NCI-H82 treated with DMSO at 0.1 percent for 48 hours (cell line): ENCODE data around the gene MEIS2.

Source experiments
- DNase-seq: peaks from one replicate; lab custom pipeline; 2025; ENCODE audit not compliant: unreplicated experiment; lab: John Stamatoyannopoulos, UW

Gene MEIS2

DNA sequence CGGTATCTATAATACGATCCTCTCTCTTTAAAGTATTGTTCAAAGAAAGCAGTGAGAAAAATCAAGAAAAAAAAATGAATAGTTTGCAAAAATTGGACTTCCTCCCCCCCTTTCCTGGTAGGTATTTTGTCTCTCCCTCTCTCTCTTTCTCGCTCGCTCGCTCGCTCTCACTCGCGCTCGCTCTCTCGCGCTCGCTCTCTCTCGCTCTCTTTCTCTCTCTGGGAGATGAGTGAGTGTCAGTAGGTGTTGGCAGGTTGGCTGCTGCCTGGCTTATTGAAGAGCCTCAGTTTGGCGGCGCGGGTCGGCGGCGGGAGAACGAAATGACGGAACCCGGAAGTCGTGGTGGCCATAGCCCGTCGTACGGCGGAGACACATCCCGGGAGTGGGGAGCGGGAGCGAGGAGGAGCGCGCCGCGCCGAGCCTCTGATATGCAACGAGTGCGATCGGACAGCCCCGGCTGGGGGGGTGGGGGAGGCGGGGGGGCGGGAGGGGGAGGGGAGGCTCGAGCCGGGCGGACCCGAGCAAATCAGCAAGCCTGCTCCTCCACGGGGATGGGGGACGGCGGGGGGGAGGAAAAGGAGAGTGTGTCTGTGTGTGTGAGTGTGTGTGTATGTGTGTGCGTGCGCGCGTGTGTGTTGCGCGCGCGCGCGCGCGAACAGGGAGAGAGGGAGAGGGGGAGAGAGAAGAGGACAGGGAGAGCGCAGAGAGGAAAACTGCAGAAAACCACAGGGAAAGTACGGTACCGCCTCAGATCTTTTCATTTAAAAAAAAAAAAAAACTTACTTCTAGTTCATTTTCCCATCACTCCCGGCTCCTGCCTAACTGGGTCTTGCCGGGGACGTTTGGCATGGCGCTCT, at the start of gene MEIS2:
Gene MEIS2 (minus strand): TSS at position 441 of the 857 bp plus-strand sequence. CDS start 1,083 bp downstream, outside the sequence.
- DNase-seq, result peak; percentile 86

DNA sequence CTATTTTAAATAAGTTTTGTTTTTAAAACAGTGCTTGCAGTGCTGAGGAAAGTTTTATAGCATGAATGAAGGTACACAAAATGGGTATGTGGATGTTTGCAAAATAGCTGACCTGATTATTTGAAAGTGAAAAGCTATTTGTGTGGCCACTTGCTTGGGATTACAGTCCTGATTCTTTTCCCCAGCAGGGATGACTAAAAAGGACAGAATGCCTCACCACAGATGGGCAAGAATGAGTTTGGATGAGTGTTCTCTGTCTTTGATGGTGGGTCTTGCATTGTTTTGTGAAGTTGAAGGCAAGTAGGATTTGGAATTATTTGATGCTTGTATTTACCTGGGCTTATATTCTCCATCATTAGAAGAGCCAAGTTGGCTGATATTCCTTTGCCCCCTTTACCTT, 48.8 kb upstream of the MEIS2 start:
- no peak for DNase-seq

DNA sequence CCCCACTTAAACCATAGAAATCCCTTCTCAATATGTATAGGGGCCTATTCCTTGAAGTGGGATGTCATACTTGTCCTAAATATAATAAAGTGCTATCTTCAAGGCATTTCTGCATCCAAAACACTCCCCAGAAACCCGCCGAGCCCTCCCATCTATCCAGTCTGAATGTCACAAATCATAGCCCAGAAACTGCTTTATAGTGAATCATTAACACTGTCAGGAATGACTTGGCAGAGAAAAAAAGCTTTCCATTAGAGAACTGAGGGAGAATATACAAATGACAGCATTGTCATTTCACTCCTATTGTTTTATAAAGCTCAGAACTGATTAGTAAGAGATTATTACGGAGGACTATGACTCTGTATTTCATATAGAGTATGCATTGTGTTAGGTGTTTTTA, 48.4 kb upstream of the MEIS2 start:
- no peak for DNase-seq

DNA sequence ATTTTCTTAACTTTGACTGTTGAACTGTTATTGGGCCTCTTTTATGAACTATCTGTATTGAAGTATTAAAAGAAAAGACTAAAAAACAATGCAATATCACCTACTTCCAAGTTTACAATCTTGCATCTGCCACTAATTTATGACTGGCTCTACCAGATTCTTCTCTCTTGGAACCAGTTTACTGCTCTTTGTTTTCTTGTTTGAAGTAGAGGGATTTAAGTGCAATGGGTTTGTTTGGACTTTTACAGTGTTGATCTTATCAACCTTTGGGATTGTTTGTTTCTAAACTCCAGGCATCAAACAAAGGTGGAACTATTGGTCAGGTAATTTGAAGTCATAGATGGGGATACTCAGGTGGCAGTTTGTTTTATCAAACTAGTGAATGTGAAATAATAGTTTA, 43.0 kb upstream of the MEIS2 start:
- no peak for DNase-seq

DNA sequence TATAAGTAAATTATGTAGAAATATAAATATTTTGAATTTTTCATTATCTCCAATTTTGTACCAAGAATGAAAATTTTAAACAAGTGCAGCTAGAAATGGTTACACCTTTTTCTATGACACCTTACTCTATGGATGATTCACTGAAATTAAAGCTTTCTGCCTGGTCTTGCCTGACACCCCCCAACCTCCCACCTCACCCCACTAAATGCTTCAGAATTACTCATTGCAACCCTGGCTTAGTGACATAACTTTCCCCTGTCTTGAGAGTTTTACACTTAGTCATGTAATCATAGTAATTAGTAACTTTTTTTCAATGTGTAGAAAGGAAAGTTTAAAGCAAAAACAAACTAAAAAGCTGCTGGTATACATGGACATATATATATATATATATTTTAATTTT, 42.0 kb upstream of the MEIS2 start:
- DNase-seq, result no peak

DNA sequence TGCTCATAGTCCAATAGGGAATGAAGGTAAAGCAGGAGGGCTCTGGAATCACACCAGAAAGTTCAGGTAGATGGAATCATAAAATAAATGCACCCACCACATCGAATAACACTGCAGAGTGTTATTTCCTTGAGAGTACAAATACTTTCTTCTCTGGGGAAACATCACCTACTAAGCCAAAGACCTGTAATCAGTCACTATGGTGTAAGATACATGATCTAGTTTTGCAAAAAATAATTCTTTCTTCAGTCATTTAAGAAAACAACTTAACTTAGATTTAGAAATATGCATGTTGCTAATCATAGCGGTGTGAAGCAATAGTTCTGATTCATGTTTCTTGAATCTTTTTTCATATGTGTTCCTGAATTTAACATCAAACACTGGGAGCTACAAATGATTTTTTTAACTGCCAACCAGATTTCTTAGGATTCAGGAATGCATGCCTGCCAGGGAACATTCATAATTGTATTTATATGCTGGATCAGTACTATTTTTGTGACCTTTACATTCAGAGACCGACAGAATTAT, 40.2 kb upstream of the MEIS2 start:
- DNase-seq, result no peak

DNA sequence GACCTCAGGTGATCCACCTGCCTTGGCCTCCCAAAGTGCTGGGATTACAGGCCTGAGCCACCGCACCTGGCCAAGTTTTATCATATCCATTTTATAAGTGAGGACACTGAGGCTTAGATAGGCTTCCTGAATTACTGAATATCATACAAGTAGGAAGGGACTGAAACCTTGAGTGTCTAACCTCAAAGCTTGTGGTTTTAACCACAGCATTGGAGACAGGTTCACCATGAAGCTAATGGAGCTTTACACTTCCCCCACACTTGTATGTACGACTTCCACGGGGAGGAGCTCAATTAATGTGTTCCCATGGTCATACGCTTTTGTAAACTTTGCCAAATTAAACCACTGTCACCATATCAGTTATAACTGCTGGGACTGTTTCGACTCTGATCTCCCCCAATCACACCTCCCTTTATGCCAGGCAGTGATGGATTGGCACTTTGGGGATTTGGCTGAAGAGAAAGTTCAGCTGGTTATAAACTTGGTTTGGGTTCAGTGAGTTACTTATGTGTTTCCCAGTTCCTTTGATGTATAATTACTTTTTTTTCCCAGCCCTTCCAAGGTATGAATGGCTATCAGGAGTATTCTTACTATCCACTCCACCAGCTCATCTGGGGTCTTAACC, 38.4 kb upstream of the MEIS2 start:
- no peak for DNase-seq

DNA sequence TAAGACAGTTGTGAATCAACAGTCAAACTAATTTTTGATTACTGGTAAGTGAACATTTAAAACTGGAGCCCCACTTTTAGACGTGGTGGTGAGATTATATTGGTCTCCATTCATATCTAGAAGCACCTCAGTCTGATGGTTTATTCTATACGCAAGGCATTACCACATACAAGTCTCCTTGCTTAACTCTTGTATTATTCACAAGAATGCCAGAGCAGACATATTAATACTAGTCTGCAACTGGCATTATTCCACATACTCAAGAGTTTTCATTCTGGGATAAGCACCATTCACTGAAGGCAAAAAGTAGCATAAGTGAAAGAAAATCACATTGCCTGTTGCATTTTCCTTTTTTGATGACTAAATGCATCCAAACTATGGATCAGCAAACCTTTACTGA, 36.9 kb upstream of the MEIS2 start:
- no peak for DNase-seq

DNA sequence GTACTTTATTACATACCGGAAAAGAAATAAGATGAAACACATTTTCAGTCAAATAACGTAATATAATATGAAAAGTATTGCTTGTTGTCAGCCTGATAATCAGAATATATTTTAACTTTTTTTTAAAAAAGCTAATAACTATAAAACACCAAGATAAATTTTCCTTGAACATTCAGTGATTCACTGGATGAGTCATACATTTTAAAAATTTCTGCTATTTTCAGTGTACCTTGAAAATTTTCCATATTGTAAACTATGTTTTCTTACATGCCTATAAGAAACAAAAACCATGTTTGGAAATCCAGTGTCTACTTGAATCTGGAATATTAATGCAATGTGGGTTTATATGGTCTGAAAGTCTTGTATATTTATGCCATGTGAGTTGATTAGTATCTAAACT, 36.3 kb upstream of the MEIS2 start:
- no peak for DNase-seq

DNA sequence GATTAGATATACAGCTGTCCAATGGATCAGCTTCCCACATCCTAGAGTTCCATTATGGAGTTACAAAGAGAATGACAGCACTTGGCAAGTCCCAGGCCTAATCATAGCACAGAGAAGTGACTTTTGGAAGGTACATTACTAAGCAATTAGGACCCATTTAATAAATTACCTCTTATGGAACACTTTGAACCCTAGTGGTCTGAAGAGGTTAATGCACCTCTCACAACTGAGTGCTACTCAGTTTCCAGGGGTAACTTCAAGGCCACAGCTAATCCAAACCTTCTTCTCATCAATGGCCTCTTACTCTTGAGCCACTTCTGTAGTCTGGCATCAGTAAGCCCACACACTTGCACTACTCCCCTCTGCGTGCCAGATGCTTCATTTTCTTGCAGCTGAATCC, 34.9 kb upstream of the MEIS2 start:
- DNase-seq, result no peak

DNA sequence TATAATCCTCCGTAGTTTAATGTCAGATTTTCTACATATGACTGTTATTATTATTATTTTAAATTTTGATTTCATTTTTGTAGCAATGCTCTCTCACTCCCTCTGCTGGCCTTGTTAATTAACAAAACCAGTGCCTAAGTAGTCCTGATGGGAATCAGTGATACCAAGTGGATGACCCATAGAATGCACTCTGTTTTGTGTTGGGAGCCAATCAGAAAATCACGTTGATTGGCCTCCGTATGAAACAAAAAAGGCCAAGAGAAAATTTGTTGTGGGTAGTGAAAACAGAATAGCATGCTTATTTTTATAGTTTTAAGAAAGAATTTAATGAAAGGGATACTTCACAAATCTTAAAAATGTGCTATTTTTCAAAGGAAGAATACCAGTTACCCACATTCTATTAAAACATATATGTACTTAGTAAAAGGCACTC, 34.4 kb upstream of the MEIS2 start:
- no peak for DNase-seq

DNA sequence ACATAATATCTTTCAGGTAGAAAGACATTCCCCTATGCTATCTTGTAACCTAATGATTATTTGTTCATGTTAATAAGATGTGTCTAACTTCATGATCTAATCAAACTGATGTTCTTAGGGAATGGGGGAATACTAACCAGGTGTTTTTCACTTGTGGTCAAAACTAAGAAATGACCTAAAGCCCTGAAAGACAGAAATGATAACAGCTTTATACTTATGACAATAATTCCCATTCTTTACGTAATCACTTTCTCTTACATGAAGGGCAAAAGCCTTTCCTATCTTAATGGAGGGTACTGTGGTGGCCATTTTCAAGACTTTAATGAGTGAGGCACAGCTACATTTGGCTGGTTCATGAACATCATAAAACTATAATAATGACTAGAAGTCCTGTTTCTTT, 33.9 kb upstream of the MEIS2 start:
- DNase-seq, result no peak

DNA sequence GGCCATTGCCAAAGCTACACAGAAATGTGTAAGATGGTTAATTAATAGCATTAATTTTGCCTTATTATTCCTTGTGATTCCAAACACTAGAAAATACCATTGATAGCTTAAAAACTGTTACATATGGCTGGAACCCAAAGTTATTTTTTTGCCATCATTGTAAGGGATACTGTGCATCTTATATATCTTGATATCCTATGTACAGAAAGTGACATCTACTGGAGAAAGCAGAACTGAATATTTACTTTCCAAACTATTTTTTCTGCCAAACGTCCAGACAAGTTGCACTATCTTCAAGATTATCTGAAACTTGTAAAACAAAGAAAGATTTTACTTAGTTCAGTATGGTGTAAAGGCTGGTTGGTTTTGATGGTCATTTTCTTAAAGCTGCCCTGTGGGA, 33.3 kb upstream of the MEIS2 start:
- DNase-seq, result no peak

DNA sequence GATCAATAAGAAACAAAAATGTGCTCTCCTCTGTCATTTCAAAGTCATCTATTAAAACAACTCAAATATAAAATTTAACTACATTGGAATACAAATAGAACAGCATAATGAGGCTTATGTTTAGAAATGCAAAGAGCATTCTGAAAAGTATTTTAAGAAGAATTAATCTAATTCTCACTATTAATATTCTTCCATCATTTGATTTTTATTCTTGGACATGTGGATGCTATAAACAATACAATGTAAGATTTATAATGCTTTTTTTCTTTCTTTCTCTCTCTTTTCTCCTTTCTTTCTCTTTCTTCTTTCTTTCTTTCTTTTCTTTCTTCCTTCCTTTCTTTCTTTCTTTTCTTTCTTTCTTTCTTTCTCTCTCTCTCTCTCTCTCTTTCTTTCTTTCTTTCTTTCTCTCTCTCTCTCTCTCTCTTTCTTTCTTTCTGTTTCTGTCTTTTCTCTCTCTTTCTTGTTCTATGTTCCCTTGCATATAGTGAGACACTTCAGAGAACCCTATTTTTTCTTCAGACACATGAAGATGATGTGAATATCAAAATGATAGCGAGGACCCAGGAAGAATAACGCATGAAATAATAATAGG, 32.6 kb upstream of the MEIS2 start:
- no peak for DNase-seq

DNA sequence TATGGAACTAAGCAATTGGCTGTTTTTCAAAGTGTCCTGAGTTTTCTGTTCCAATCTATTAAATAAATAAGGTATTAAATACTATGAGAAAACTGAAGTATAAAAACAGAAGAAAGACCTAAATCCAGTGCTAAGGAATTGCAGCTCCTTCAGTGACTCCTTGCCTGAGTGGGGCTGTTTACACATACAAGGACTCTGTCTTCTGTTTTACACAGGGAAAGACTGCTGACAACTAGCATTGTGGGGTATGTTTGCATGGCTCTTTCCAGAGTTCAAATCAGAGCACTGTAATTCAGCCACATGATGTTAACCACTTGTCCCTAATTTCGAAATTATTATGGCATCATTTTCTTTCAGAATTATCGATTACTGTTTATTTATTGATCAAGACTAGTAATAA, 31.3 kb upstream of the MEIS2 start:
- DNase-seq, result no peak

DNA sequence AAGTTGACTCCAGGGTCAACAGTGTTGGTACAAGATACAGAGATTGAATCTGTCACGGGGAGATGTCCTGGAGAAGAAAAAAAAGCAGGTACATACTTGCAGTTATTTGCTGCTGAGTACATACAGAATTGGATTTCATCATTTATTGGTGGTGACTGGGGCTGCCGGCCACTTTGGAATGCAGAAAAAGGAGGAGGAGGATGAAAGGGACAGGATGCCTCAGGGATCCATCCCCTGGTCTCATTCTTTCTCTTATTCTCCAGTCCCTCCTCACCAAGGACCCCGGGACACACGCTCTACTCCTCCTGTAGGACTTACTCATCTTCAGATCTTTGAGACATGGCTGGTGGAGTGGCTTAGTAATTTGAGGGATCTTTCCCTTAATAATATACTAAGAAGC, 30.0 kb upstream of the MEIS2 start:
- DNase-seq, result no peak

DNA sequence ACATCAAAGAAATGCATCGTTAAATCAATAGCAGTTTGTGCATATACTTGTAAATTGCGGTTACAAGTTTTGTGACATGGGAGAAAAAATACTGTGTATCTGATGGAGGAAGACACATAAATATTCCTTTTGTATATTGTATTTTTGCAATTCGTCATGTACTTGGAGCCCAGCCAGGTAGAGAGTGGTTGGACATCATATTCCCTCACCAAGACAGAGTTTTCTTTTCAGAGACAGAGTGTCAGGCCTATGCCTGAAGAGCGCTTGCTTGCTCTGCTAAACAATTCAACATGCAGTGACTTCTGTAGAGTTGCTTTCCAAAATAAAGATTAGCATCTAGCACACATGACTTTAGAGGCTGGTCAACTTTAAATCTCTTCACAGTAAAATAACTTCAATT, 24.8 kb upstream of the MEIS2 start:
- DNase-seq, result no peak

DNA sequence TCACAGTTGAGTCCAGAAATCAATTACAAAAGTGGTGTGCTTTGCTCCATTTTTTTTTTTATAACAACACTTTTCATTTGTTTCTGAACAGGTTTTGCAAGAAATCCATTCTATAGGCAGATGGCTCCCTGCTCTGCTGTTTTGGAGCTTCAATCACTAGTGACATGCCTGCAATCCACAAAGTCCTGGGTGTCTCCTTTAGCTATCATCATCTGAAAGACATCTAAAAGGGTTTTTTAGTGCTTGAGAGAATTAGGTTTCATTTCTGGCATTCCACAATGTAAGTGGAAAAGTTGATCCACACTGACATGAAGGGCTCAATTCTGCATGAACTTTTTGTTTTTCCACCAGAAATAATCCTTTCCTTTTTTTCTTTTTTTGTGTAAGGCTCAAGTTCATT, 24.0 kb upstream of the MEIS2 start:
- no peak for DNase-seq

DNA sequence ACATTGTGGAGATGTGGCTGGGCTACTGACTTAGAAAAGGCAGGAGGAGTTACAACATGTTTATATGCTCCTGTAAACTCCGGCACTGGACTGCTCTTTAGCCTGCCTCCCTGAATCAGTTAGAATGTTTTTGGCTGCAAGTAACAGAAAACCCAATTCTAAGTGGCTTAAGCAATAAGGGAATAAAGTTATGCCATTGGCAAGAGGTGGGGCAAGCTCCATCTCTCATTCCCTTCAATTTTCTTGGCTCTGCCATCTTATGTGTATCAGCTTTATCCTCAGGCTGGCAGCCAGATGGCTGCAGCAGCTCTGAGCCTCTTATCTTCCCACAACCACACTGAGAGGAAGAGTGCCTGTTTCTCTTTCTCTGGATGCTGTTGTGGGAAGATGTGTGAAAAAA, 22.4 kb upstream of the MEIS2 start:
- peak; percentile 68 for DNase-seq

DNA sequence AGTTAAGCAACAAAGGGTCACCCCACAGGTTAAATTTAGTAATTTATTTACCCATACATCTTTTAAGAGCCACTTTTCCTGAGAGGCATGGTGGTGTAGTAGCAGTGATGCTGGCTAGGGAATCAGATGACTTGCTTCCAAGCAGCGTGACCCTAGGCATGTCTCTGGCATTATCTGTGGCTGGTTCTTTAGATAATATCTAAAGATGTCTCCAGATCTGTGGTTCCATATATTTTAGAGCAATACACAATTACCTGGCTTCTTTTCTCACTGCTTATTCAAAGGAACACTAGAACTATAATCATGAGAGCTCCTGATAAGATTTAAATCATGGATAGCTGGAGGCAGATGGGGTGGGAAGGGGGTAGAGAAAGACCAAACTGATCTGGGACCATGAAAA, 21.1 kb upstream of the MEIS2 start:
- no peak for DNase-seq

DNA sequence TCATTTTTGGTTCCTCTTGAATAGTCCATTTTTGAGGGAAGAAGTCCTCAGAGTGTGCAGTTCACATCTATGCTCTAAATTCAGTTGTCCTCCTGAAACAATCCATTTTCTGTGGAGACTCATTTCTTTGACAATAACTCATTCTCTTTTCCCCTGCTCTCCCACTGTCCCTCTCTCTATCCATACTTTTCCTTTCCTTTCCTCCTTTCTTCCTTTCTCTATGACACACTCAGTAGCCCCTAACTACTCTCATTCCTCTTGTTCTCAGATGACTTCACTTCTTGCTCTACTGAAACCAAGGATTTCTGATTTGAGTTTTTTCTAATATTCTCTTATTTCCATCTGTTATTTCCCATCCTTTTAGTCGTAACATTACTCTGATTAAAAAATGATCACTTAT, 16.7 kb upstream of the MEIS2 start:
- no peak for DNase-seq

DNA sequence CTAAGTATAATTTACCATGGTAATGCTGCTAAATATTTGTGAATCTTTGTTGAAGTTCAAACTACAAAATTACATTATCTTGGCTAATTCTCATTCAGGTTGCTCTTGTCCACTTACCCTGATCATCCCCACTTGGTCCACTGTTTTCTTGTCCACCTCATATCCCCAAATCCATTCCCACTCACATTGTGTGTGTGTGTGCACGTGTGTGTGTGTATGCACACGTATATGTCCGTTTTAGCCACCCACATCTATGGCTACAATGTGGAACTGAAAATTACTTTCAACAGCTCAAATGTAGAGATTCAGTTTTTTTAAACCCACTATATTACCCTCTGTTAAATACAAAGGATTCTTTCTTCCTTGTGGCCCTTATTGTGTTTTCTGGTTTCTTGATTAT, 15.2 kb upstream of the MEIS2 start:
- DNase-seq, result no peak
